Skin epidermis (tissue), 12 donors: ENCODE measurements around the gene RNPEPL1.
"Not testable (repeated sequence)": the region's sequence is repeated elsewhere in the genome, so short reads cannot be mapped to it uniquely, and the experiment has no call there.

Experiments
- H3K27ac ChIP-seq, 21 experiments: fragments of 200-600 bp; sonication (generic) in 11 of 21; one replicate each; pipeline ENCODE4 v1.5.0; 2020; ENCODE audit warnings: mild to moderate bottlenecking in 3 of 21, inconsistent platforms in 2 of 21, moderate library complexity in 2 of 21
- H3K4me3 ChIP-seq, 7 experiments: fragments of 200-600 bp; sonication (generic) in 2 of 7; one replicate each; pipeline ENCODE4 v1.5.0; 2020; ENCODE audit warnings: inconsistent platforms in 2 of 7, mild to moderate bottlenecking in 2 of 7, moderate library complexity in 1 of 7

Gene RNPEPL1, protein sequence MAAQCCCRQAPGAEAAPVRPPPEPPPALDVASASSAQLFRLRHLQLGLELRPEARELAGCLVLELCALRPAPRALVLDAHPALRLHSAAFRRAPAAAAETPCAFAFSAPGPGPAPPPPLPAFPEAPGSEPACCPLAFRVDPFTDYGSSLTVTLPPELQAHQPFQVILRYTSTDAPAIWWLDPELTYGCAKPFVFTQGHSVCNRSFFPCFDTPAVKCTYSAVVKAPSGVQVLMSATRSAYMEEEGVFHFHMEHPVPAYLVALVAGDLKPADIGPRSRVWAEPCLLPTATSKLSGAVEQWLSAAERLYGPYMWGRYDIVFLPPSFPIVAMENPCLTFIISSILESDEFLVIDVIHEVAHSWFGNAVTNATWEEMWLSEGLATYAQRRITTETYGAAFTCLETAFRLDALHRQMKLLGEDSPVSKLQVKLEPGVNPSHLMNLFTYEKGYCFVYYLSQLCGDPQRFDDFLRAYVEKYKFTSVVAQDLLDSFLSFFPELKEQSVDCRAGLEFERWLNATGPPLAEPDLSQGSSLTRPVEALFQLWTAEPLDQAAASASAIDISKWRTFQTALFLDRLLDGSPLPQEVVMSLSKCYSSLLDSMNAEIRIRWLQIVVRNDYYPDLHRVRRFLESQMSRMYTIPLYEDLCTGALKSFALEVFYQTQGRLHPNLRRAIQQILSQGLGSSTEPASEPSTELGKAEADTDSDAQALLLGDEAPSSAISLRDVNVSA

DNA sequence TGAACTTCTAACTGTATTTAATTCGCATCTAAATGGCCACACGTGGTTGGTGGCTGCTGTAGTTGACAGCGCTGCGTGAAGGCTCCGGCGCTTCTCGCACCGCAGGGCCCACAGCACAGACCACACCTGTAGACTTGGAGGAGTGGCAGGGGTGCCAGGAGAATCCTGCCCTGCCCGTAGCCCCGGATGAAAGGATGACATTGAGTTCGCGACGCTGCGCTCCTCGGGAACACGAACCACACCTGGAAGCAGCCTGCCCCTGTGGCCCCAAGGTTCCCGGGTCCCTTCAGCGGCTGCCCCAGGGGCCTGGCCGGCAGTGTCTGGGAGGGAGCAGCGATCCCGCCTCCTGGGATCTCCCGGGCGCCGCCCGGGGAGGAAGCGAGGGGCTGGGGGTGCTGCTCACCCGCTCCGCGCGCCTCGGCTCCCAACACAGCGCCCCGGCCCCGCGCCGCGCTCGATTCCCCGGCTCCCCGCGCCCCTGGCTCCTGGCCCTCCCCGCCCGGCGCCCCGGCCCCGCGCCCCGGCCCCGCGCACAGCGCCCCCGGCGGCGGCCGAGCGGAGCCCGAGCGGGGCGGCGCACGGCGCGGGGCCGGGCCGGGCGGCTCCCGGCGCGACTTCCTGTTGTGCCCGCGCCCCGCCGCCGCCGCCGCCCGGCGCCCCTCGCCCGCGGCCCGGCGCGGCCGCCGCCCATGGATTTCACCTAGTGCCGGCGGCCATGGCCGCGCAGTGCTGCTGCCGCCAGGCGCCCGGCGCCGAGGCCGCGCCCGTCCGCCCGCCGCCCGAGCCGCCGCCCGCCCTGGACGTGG is at the start of gene RNPEPL1:
Gene RNPEPL1, plus strand, starts transcription at position 613 of the 806 bp plus-strand sequence. Its CDS starts 103 bp downstream, at position 716.
- H3K27ac ChIP-seq: peak within 1 kb of the TSS; percentile 37 to 95 (median 91)
- peak within 1 kb of the TSS; percentile 67 to 79 (median 74) for H3K4me3 ChIP-seq

DNA sequence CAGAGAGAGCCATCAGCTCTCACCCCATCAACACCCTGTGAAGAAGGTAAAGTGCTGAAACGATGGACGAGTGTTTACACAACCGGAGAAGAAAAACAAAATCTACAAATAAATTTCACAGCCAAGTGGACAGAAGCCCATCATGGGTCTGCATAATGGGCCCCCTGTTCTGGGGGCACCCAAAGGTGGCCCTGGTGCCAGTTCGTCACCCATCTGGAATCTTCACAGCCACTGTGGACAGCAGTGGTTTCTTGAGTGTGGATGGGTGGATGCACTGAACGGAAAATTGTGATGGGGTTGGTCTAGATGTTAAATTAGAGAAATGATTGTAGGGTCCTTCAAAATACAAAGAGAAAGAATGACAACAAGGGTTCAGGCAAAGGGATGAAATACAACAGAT is 49.3 kb upstream of the RNPEPL1 start:
- H3K4me3 ChIP-seq: no peak overlapping the region

DNA sequence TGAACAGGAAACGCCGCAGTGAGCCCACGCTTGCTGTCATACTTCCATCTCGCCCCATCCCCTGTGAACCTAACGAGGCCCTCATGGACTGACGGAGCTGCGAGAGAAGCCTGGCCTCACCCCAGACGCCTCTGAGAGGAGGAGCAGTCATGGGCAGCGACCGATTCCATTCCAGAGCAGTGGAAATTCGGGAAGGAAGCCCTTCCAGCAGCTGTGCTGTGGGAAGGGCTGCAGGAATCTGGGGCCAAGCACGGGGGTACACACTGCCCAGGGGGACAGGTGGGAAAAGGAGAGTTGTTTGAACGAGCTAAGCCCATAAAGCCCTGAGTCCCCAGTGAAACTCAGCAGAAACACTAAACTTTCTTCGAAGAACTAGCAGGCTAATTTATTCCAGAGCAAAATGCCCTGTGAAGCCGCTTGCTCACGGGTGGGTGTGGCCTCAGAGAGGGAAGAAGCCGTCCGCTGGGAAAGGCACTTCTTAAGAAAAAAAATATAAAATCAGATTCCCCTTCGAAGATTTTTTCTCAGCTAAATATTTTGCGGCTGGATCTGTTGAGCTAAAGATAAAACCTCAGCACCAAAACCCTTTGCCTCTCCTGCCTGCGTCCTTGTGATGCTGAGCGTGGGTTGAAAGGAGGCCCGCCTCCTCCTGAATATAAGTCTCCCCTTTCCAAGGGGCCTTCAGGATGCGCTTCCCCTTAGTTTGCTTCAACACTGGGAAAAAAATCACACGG is 48.7 kb upstream of the RNPEPL1 start:
- peak overlapping the region in 1 of 7 experiments; percentile 1 for H3K4me3 ChIP-seq

More for the DNA sequence above, 49.3 kb upstream of the RNPEPL1 start:
- H3K27ac ChIP-seq: no peak overlapping the region

DNA sequence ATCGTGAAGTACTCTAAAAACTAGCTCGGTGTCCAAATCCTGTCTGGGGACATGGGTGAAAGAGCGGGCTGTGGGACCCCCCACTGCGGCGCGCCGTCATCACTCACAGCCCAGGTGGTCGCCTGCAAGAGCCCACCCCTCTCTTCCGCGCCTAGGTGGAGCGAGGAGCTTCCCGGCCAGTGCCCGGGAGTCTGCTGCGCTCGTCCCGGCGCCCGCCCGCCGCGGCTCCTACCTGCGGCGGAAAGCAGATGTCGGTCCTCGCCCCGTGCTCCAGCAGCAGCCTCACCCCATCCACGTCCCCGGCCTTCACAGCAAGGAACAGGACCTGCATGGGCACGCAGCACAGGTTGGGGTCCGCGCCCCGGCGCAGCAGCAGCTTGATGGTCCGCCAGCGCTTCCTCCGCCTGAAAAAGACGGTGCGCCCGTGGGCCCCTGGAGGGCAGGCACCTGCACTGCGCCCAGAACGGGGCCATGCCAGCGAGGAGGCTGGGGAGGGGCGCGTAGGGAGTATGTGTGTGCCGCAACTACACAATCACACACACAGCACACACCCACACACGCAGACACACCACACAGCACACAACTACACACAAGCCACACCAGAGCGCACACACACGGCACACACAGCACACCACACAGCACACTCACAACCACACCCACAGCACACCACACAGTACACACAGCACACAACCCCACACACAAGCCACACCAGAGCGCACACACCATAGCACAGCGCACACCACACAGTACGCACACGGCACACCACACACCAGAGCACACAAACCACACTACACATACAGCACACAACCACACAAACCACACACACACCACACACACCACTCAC is 47.9 kb upstream of the RNPEPL1 start:
- Histone ChIP-seq H3K27ac (peak overlapping the region in 1 of 21 experiments; percentile 23), H3K4me3 (peak overlapping the region in 1 of 7 experiments; percentile 1)

More for the DNA sequence above, 48.7 kb upstream of the RNPEPL1 start:
- H3K27ac ChIP-seq: peak overlapping the region in 1 of 21 experiments; percentile 23

DNA sequence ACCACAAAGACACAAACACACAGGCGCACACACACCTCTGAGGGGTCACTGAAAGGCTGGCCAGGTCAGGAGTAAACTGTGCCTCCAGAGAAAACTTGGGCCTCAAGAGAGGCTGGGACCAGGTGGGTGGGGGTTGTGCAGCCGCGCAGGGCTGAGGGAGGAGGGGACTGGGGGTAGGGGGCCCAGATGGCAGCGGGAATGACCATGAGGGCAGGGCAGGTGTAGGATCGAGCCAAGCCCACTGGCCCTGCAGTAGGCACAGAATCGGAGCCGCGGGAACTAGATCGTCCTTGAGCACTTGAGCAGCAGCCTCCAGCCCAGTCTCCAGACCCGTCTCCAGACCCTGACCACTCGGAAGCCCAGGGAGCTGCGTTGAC is 47.3 kb upstream of the RNPEPL1 start:
- H3K27ac ChIP-seq: no peak overlapping the region
- H3K4me3 ChIP-seq: no peak overlapping the region

DNA sequence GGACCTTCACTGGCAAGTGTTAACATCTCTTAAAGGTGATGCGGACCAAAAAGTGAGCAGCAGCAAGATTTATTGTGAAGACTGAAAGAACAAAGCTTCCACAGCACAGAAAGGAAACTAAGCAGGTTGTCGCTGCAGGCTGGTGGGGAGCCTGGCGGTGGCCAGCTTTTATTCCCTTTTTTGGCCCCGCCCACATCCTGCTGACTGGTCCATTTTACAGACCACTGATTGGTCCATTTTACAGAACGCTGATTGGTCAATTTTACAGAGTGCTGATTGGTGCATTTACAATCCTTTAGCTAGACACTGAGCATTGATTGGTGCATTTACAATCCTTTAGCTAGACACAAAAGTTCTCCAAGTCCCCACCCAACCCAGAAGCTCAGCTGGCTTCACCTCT is 46.4 kb upstream of the RNPEPL1 start:
- not testable (repeated sequence) for H3K27ac ChIP-seq, H3K4me3 ChIP-seq

DNA sequence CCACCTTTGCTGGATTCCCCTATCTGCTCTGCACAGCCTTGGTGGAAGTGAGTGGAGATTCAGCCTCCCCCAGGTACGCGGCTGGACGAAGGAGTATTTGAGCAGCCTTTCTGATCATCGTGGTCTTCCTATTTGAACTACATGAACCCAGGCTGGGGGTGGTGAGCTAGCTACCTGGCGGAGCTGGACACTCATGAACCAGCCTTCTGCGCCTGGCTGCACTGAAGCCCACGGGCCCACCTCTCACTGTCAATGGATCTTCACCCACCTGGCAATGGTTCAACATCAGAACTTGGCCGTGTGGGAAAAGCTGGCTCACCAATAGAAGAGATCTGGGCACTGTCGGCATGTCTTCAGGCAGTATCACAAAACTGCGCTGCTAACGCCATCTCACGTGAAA is 45.9 kb upstream of the RNPEPL1 start:
- Histone ChIP-seq H3K27ac (no peak overlapping the region), H3K4me3 (no peak overlapping the region)

DNA sequence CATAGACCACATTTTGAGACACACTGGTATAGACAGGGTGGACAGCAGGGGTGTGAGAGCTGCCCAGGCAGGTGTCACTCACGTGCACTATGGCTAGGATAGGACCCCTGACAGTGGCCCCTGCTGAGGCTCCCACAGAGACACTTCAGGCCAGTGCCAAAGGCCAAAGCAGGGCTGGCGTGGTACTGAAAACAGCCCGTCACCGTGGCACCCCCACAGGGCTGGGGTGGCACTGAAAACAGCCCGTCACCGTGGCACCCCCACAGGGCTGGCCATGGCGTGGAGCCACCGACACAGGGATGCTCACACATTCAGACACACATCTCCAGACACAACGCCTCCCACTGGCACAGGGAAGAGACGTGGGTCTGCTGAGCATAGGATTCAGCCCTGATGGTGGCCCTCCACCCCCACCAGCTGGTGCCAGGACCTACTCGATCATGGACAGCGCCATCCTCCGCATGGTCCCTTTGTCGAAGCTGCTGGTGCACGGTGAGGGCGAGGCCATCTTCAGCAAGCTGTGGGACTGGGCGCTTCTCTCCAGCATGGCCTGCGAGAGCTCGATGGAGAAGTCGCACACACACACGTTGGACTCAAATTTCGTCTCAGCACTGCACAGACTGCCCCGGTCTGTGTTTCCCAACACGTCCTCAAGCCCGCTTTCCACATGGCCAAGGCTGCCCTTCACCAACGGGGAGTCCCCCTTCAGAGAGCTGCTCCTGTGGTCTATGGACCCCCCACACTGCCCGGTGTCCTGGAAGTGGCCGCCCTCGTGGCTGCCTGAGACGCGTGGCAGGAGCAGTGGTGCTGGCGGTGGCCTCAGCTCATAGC is 44.6 kb upstream of the RNPEPL1 start:
- Histone ChIP-seq H3K27ac (no peak overlapping the region), H3K4me3 (no peak overlapping the region)

DNA sequence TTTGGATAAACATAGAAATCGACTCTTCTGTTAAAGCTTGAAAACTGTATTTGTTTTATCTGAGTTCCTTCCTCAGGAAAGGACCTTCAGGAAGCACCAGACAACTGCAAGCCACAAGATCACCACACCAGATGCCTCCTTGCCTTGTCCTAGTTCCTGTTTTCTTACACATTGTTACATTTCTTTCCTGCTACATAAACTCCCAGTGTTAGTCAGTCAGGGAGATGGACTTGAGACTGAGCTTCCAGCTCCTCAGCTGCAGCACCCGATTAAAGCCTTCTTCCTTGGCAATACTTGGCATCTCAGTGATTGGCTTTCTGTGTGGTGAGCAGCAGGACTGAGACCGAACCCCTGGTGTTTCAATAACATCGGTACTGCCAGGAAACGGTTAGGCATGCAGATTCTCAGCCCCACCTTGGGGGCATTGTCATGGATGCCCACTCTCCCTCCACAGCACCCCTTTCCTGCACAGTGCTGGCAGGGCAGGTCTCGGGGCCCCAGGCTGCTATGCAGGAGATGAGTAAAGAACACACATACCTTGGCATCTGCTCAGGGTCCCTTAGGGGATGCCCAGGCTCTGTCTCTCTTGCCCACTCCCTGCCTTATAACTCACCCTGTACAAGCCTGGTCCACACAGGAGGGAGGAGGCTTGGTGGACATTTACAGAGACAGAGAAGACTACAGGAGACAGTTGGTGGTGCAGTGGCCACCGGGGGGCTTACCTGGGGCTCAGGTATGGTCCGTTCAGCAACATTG is 43.1 kb upstream of the RNPEPL1 start:
- no peak overlapping the region for H3K27ac ChIP-seq
- no peak overlapping the region for H3K4me3 ChIP-seq

DNA sequence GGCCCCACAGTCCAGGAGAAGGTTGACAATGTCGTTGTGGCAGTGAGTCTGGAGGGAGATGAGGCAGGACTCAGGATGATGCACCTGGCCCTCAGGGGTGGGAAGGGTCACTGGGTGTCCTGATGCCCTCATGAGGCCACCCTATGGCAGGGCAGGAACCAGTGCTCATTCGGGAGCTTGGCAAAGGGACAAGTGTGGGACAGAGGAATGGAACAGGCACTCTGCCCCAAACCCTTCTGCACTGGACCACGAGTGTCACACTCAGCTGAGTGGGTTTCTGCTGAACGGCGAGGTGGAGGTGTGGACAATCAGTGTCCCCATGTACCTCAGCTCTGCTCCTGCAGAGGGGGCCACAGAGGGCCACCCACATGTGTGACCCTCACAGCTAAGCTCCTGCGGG is 42.5 kb upstream of the RNPEPL1 start:
- Histone ChIP-seq H3K27ac (no peak overlapping the region), H3K4me3 (no peak overlapping the region)

DNA sequence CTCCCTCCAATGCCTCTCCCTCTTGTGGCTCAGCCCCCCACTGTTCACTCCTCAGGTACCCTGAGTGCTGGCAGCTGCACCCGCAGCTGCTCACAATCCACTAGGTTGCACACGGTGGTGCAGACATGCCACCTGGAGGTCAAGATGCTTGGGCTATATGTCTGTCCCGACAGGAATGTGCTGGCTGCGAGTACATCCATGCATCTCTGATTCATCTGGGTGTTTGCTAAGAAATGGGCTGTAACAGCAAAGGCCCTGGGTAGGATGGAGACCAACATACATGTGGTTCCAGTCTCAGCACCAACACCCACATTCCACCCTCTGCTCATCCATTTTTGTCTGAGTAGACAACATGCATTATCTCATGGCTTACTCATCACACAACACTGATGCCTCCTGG is 41.8 kb upstream of the RNPEPL1 start:
- Histone ChIP-seq H3K27ac (no peak overlapping the region), H3K4me3 (no peak overlapping the region)

DNA sequence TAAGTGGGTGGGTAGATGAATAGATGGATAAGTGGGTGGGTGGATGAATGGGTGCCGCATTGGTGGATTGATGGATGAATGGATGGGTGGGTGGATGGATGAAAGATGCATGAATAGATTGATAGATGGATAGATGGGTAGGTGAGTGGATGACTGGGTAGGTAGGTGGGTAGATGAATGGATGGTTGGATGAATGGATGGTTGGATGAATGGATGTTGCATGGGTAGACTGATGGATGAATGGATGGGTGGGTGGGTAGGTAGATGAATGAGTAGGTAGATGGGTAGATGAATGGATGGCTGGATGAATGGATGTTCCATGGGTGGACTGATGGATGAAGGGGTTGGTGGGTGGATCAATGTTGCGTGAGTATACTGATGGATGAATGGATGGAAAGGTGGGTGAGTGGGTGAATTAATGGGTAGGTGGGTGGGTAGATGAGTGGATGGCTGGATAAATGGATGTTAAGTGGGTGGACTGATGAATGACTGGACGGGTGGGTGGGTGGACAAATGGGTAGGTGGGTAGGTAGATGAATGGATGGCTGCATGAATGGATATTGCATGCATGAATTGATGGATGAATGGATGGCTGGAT is 41.0 kb upstream of the RNPEPL1 start:
- no peak overlapping the region for H3K4me3 ChIP-seq
- H3K27ac ChIP-seq: no peak overlapping the region

DNA sequence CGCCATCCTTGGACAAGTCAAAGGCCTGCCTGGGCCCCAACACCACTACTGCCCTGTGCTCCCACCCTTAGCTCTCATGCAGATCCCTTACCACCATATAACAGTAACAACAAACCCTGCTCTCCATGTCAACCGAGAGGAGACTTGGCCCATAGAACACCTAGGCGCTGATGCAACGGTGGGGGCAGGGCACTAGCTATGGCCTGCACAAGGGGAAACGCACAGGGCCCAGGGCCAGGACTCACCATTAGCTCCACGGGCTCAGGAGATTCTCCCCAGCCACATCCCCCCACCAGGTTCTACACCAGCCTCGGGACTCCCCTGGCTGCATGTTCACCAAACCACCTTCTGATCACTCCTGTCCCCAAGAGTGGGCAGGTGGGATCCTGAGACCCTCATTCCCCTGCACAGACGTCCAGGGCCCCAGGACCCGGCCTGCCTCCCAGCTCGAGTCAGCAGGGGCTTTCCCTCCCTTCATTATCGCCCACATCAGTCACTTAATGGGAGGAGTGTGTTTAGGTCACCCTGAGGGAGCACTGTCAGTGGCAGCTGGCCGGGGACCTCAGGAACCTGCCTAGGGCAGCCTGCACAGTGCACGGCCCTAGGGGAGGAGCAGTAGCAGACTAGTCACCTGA is 39.8 kb upstream of the RNPEPL1 start:
- H3K4me3 ChIP-seq: no peak overlapping the region
- H3K27ac ChIP-seq: no peak overlapping the region

DNA sequence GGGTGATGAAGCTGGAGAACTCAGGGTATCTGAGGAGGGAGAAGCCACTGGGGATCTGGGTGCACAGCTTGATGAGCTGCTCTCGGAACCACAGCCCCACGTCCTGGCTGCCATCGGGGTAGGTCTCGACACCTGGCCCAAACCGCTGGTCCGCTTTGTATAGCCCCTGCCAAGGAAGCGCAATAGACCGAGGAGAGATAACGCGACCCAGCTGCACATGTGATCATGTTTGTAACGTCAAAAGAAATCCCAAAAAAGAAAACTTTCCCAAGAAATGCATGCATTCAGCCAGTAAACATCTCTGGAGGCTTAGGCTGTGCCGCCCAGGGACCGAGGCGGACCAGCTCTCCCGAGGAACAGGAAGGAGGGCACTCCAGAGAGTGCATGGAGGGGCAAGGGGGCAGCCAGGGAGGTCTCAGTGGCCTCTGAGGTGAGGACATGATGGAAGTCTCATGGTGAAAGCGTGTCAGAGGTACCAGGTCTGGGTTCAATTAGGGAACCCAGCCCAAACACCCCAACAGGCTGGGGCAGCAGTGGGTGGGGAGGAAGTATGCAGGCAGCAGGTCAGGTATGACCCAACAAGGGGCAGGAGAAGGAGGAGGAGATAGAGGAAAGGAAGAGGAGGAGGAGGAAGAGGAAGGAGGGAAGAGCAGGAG is 38.8 kb upstream of the RNPEPL1 start:
- Histone ChIP-seq H3K4me3 (no peak overlapping the region), H3K27ac (no peak overlapping the region)

DNA sequence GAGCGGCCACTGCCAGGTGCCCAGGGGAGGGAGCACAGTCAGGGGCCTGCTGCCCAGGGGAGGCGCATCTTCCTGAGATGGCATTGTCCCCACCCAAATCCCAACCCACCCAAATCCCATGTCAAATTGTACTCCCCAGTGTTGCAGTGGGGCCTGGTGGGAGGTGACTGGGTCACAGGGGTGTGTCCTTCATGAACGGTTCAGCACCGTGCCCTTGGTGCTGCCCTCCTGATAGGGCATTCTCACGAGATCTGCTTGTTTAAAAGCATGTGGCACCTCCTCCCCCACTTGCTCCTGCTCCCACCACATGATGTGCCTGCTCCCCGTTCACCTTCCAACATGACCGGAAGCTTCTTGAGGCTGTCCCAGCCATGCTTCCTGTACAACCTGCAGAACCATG is 38.1 kb upstream of the RNPEPL1 start:
- Histone ChIP-seq H3K27ac (no peak overlapping the region), H3K4me3 (no peak overlapping the region)

DNA sequence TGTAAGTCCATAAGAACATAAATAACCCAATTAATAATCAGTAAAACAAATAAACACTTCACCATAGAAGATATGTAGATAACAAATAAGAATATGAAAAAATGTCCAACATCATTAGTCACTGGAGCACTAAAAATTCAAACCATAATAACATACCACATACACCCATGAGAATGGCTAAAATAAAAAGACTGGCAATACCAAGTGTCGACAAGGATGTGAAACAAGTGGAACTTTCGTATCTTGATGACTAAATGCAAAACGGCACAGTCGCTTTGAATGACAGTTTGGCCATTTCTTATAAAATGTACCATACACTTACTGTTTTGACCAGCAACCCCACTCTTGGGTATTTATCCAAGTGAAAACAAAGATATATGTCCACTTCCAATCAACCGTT is 37.2 kb upstream of the RNPEPL1 start:
- Histone ChIP-seq H3K4me3 (no peak overlapping the region), H3K27ac (no peak overlapping the region)
